Effector CD8-positive, alpha-beta T cell (primary cell): ENCODE results near the gene SHC3.

ENCODE experiments used
- DNase-seq: peaks from one replicate; lab custom pipeline; 2025; lab: John Stamatoyannopoulos, UW

SHC3 gene

GRCh38 chr9:89154218-89154617, 24.4 kb downstream of the SHC3 start:
- DNase-seq: no peak

DNA sequence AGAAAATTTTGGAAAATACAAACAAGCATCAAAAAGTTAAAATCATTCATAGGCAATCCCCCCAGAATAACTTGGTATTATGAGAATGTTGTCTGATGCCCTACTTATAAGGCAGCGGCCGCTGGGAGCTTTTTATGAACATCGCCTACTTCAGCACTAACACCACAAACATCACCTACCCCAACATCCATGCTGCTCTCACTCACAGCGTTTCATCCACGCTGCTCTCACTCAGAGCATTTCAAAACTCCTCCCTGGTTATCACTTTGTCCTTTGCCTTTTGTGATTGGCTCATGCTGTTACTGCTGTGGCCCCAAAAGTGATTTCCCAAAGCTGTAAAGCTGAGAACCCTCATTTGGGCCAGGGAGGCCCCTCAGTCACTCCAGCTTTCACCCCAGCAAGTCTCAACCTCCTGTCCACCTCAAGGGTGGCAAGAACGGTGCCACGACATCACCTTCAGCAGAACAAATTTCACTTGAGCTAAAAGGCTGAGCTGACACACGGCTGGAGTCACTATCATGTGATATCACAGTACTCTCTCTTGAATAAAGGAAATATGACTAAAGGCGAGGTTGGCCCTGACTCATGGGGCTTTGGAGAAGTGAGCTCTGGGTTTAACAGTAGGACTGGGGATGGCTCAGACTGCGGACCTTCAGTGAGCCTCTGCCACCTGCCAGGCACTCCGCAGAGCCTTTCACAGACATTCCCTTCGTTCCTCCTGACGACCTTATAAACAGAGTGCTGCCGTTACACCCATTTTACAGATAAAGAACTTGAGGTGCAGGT, 25.2 kb downstream of the SHC3 start:
- DNase-seq: no peak

DNA sequence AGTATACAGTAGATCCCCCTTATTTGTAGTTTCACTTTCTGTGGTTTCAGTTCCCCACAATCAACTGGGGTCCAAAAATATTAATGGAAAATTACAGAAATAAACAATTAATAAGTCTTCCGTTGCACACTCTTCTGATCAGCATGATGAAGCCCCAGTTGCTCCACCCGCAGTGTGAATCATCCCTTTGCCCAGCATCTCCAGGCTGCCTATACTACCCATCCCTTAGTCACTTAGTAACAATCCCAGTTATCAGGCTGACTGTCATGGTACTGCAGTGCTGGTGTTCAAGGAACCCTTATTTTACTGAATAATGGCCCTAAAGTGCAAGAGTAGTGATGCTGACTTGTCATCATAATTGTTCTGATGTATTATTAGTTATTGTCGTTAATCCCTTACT, 28.9 kb downstream of the SHC3 start:
- no peak for DNase-seq

DNA sequence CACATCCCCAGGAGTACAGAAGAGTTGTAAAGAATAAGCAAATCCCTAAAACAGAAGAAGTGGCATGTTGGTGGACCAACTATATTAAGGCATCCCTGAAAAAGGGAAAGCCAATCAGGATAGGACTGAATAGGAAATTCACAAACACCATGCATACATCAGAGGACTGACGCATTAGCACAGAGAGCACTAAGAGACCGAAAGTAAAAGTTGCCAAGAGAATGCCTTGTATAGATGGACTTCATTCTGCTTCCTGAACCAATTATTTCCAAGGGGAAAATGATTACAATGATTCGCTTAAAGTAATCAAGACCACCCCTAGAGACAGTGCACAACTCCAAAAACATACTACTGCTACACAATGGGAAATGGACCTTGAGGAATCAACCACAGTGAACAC, 33.5 kb downstream of the SHC3 start:
- no peak for DNase-seq

DNA sequence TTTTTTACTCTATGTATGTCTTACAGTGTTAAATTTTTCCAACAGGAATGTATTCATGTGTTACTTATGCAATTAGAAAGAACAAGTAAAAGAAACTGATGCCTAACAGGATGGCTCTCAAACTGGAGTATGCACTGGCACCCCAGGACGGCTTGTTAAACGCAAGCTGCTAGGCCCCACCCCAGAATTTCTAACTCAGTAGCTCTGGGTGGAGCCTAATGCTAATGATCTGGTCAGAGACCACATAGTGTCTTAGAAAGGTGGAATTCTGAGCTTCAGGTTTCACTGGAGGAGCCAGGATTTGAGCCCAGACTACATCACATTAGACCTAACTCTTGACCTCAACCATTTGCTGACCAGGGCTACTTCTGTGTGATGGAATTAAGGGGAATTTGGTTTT, 34.4 kb downstream of the SHC3 start:
- no peak for DNase-seq

- DNase-seq: no peak
These were observed 35.4 kb downstream of the SHC3 start for GRCh38 chr9:89143266-89143665.

DNA sequence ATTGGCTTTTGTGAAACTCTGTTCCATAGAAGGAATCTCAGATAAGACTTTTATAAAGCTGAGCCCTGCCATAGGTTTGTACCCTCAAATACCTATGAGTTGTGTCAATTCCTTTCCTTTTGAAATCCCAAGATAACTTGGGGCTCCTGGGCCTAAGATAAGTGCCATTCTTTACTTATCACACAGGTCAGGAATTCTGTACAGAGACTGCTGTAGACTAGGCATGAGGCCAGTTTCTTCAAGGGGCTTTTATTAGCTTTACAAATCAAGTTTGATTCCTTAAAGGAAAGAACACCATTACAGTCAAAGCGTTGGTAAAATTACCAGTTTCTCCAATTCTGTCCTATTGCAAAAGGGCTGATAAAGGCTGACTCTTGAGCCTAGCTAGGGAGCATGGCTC, 39.2 kb downstream of the SHC3 start:
- DNase-seq: no peak

DNA sequence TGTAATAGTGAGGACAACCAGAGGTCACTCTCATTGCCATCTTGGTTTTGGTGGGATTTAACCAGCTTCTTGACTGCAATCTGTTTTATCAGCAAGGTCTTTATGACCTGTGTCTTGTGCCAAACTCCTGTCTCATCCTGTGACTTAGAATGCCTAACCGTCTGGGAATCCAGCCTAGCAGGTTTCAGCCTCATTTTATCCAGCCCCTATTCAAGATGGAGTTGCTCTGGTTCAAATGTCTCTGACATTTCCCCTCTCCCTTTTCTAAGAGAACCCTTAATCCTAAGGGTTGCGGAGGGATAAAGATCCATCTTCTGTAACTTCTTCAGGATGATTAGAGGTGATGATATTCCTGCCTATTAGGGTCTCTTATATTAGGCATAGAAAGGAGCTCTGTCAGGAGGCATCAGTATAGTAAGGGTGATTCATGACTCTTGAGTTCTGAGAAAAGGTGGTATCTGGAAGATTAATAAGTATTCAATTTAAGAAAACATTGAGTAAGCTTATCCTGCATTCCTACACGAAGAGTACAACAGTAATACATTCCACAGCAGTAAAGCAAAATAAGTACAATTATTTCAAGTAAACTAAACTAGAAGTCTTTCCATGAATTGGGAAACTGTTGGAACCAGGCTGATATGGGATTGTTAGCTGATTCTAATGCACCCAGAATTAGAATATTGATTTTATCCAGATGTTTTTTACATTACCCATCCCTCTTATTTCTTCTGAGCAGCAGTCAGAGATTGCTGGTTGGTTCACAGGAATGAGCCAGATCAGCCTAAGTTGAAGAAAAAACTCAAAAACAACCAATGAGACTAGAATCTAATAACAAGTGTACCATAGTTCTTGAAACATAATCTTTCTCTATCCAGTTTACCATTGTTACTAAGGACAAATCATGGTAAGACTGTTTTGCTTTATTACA, 39.9 kb downstream of the SHC3 start:
- no peak for DNase-seq

DNA sequence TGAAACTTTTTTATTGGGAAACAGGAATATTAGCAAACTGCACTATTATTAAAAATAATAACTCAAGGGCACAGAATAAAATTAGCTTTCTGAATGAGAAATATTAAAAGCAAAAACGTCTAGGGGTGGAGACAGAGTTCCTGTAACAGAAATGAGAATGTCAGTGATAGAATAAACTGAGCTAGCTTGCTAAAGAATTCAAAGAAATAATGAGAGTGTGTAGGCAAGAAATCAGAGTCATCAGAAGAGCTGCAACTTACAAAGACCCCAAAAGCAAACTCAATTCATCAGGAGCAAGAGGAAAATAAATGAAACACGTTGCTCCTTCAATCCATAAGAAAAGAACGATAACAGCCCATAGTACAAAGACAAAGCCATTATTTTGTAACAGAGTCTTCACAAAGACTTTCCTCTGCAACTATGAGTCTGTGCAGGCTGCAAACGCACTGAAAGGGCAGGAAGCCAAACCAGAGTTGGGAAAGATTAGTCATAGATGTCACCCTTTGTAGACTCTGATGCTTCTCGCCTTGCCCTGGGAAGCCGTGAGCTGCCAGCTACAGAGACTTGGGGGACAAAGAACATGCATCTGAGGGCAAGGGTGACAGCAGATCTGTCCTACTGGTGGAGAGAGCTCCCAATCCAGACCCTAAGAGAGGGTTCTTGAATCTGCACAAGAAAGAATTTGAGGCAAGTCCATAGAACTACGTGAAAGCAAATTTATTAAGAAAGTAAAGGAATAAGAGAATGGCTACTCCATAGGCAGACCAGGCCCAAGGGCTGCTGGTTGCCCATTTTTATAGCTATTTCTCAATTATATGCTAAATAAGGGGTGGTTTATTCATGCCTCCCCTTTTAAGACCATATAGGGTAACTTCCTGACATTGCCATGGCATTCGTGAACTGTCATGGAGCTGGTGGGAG, 40.8 kb downstream of the SHC3 start:
- DNase-seq: no peak

DNA sequence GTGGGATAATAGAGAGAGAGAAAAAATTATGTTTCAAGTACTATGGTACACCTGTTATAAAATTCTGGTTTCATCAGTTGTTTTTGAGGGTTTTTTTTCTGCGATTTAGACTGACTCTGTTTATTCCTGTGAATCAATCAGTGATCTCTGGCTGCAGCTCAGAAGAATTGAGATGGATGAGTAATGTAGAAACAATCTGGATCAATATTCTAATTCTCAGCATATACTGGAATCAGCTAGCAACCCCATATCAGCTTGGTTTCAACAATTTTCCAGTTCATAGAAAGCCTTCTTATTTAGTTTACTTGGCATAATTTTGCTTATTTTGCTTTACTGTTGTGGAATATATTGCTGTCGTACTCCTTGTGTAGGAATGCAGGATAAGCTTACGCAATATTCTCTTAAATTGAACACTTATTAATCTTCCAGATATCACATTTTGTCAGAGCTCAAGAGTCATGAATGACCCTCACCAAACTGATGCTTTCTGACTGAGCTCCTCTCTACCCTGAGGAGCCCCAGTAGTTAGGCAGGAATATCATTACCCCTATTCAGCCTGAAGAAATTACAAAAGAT, 42.9 kb downstream of the SHC3 start:
- DNase-seq: no peak

DNA sequence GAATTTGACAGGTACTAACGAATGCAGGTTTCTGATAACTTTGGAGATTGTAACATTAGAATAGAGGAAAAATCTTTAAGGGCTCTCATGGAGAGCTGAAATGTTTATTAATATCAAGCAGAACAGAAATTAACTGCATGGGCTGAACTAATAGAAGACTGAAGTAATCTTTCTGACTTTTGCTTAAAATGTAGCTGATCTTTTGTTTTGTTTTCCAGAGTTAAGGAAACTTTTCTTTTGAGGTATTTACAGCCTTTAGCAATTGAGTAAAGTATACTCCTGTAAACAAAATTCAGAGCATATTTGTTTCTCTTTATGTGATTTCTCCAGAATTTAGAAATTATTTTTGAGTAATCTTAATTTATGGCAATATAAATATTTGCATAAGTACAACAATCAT, 43.9 kb downstream of the SHC3 start:
- DNase-seq: no peak

DNA sequence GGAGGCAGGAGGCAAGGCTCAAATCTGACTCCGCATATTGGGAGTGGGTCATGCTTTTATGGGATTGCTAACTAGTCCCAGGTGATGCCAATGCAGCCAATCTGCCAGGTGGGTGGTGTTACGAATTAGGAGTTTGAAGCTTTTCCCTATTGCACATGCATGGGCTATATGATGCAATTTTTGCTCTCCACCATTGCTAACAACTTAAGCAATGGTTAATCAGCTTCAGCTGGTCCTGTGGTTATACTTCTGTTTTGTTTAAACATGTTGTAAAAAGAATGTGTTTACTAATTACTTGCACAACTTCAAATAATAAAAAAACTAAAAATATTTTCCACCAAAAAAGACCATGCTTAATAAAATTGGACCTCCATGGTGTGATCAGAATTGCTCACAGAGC, 55.7 kb downstream of the SHC3 start:
- DNase-seq: no peak

DNA sequence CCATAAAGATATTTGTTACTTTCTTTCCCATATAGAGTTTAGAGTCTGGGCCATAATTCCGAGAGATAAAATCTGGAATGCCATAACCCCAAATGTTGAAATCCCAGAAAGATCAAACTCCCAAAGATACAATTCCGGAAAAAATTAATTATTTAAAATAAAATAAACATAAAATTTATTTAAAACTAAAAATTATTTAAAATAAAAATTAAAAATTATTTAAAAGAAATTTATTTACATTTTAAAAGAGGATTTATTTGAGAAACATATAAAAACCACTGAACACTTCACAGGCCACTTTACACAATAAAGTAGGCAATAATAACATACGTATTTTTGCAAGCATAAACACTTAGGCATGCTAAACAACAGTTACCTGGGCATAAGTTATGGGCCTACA, 57.9 kb downstream of the SHC3 start:
- DNase-seq: no peak

- DNase-seq: no peak
These were observed 61.8 kb downstream of the SHC3 start for GRCh38 chr9:89116805-89117192.

DNA sequence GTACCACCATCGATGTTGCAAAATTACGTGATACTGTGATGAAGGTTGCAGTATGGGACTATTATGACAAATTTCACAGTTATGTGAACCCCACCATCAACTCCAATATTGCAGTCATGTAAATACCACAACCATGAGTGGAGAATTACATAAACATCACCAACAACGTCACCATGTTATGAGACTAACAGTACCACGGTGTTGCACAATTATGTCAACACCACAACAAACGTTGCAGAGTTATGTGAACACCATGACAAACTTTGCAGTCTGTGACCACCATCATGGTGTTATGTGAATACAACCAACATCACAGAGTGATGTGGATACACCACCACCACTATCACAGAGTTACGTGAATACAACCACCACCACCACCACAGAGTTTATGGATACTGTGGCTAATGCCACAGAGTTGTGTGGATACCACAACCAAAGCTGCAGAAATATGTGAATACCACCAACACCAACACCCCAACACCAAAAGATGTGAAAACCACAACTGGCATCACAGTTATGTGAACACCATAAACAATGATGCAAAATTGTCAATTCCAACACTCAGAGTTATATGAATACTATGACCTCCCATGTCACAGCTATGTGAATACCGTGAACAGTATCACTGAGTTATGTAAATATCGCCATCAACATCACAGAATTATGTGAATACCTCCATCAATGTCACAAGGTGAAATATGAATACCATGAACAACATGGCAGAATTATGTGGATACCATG, 62.4 kb downstream of the SHC3 start:
- DNase-seq: no peak

DNA sequence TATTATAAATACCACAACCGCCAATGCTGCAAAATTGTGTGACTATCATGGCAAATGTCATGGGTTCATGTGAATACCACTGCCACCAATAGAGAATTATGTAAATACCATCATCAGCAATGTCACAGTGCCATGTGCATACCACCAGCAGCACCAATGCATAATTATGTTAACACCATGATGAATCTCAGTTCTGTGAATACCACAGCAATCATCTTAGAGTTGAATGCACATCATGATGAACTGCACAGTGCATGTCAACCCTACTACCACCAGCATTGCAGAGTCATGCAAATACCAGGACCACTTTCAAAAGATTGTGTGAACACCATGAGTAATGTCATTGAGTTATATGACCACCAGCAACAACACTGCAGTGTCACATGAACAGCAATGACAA, 63.2 kb downstream of the SHC3 start:
- DNase-seq: no peak

DNA sequence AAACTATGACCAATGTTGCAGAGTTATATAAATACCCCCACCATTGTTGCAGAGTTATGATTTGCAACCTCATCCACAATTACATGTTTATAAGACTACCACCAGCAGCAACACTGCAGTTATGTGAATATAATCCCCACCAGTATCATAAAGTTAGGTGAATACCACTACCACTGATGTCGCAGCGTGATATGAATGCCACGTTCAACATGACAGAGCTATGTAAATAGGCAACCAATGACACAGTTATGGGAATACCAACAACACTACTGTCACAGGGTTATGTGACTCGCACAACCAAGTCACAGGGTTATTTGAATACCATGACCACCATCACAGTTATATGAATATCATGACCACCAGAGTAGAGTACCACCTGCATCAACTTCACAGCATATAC, 63.9 kb downstream of the SHC3 start:
- DNase-seq: no peak

DNA sequence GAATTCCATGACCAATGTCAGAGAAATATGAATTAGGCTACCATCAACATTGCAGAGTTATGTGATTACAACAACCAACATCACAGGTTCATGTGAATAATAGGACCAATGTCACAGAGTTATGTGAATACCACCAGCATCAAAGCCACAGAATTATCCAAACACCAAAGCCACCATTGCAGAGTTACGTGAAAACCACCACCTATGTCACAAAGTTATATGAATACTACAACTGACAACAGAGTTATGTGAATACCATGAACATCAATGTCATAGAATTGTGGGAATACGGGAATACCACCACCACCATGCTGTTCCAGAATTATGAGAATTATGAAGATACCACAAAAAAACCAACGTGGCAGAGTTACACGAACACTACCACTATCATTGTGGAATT, 64.8 kb downstream of the SHC3 start:
- no peak for DNase-seq

DNA sequence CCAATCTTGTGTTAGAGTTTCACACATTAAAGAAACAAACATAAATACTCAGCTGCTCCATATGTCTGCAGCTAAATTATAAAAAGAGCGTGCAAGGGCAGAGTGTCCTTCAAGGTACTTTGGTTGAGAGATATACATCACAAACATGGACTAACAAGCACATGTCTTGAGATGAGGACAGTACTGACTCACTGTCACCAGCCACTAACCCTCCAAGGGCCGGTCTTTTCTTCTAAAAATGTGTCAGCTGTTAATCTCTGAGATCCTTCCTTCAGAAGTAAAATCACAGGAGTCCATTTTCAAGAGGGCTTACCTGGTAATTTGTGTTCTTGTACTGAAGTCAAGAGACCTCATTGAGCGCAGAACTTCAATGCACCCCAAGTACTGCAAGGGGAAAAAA, 66.4 kb downstream of the SHC3 start:
- DNase-seq: no peak

DNA sequence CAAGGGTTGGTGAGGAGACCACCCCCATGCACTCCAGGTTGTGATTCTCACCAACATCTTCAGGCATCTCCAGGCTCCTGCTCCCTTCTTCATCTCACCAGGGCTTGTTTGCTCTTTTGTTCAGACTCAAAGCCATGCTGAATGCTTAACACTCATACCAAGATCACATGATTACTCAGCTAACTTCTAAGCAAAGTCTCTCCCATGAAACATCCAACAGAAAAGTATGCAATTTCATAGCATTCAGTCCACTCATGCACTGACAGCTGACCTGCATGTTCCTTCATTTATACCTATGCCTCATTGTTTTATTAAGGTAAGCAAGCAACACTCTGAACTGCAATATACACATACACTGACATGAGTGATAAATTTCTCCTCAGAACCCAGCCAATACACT, 69.0 kb downstream of the SHC3 start:
- DNase-seq: no peak

- no peak for DNase-seq
These were observed 71.2 kb downstream of the SHC3 start for GRCh38 chr9:89107406-89107805.
